ENCODE data around the gene SP5. TPM values are rescaled to one million over a fixed set of nuclear protein-coding genes. Genes with fewer than 3 reads are reported as not detected.
"Not testable (repeated sequence)": the region's sequence is repeated elsewhere in the genome, so short reads cannot be mapped to it uniquely, and the experiment has no call there.

Gene SP5
- total RNA-seq, 1 donor = not detected

DNA sequence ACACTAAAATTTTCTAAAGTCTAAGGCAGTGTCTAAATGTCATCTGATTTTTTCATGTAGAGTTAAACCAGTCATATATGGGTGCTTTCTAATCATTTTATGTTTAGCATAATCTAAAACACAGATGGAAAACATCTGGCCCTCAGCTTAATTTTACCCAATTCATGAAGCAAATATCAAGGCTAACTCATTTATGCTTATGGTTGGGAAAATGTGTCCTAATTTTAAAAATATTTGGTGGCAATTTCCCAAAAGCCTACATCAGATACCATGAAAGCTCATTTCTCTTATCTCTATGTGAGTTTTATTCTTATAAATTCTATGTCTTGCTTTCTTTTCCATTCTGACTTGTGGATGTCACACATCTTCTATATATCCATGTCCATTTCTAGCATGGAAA is 7.2 kb downstream of the SP5 start:
- TF ChIP-seq, protein P1, sequence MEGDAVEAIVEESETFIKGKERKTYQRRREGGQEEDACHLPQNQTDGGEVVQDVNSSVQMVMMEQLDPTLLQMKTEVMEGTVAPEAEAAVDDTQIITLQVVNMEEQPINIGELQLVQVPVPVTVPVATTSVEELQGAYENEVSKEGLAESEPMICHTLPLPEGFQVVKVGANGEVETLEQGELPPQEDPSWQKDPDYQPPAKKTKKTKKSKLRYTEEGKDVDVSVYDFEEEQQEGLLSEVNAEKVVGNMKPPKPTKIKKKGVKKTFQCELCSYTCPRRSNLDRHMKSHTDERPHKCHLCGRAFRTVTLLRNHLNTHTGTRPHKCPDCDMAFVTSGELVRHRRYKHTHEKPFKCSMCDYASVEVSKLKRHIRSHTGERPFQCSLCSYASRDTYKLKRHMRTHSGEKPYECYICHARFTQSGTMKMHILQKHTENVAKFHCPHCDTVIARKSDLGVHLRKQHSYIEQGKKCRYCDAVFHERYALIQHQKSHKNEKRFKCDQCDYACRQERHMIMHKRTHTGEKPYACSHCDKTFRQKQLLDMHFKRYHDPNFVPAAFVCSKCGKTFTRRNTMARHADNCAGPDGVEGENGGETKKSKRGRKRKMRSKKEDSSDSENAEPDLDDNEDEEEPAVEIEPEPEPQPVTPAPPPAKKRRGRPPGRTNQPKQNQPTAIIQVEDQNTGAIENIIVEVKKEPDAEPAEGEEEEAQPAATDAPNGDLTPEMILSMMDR (IDR thresholded peaks at IDR 0.05; ENCODE audit: insufficient read depth, low read length) = no peak
- no peak for DNase-seq (ENCODE audit: low read depth)
- H3K4me3 ChIP-seq (ENCODE audit: low read depth, low read length) = no peak overlapping the region

DNA sequence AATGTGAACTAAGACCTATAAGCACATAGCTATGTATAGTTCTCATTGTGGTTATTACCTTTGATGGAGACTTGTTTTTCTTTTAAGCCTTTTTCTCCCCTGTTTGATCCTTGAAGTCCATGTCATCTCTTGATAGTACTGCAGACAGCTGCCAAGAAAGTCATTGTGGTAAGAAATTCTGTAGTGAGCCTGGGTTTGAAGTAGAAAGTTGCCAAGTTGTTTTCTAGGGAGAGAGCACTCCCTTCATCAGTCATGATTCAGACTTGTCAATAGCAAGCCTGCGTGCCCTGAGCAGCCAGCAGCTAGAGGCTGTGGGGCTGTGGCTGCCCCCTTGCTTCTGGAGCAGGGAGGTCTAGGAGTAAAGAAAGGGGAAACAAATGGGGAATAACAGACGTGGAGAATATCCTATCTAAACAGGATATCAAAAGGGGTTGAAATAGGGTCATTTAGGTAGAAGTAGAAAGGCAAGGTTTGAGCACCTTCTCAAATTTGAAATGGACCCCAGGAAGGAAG is 8.4 kb downstream of the SP5 start:
- H3K4me3 ChIP-seq (ENCODE audit: low read depth, low read length) = no peak overlapping the region
- no peak for DNase-seq (ENCODE audit: low read depth)
- TF ChIP-seq, protein P1 (IDR thresholded peaks at IDR 0.05; ENCODE audit: insufficient read depth, low read length) = no peak

- no peak for DNase-seq (ENCODE audit: low read depth)
- TF ChIP-seq, protein P1 (IDR thresholded peaks at IDR 0.05; ENCODE audit: insufficient read depth, low read length) = no peak
- H3K4me3 ChIP-seq (ENCODE audit: low read depth, low read length) = no peak overlapping the region
These were observed 18.9 kb downstream of the SP5 start for GRCh38 chr2:170733798-170734600.

DNA sequence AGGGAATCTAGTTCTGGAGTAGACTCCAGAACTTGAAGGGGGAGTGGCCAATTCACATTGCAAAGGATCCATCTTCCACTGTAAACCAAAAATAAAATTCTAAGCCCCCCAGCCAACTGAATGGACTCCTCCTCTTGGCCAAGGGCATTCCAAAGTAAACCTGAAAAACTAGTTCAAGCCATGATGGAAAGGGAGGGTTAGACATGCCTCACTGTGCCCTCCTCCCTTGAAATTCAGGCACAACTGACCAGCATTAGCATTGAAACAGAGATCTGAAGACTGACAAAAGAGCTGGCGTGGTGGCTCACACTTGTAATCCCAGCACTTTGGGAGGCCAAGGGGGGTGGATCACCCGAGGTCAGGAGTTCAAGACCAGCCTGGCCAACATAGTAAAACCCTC is 19.5 kb downstream of the SP5 start:
- DNase-seq (ENCODE audit: low read depth); H3K4me3 ChIP-seq (ENCODE audit: low read depth, low read length): not testable (repeated sequence)

DNA sequence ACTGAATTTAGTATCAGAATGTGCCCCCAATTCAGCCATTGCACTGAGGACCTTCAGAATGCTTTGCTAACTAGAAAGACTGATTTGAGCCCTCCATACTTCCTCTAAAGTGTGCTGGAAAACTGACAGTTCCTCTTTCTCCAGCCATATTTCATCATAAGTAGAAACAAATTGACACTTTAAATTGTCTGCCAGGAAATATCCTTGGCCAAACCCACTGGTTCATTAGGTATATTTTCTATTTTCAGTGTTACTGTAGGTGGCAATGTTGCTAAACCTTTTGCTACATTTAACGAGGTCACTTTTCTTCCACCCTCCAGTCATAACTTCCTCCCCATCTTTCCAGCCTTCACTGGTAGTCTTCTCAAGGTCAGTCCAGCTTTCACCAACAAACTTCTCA is 21.5 kb downstream of the SP5 start:
- TF ChIP-seq, protein P1 (IDR thresholded peaks at IDR 0.05; ENCODE audit: insufficient read depth, low read length) = no peak
- no peak overlapping the region for H3K4me3 ChIP-seq (ENCODE audit: low read depth, low read length)
- DNase-seq (ENCODE audit: low read depth) = no peak

DNA sequence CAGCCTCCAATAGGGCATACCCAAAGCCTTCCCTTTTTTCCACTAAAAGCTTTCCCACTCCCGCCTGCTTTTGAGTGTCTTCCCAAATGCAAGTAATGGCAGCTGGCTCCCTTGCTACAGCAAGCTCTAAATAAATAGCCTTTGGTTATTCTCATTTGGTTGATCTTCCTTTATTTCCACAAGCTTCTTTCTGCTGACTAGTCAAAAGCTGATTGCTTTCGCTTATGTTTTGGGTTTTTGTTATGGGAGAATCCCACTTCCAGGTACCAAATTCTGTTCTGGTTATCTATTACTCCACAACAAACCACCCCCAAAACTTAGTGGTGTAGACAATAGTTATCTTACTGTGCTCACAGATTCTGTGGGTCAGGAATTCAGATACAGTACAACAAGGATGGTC is 22.3 kb downstream of the SP5 start:
- no peak overlapping the region for H3K4me3 ChIP-seq (ENCODE audit: low read depth, low read length)
- TF ChIP-seq, protein P1 (IDR thresholded peaks at IDR 0.05; ENCODE audit: insufficient read depth, low read length) = no peak
- no peak for DNase-seq (ENCODE audit: low read depth)

DNA sequence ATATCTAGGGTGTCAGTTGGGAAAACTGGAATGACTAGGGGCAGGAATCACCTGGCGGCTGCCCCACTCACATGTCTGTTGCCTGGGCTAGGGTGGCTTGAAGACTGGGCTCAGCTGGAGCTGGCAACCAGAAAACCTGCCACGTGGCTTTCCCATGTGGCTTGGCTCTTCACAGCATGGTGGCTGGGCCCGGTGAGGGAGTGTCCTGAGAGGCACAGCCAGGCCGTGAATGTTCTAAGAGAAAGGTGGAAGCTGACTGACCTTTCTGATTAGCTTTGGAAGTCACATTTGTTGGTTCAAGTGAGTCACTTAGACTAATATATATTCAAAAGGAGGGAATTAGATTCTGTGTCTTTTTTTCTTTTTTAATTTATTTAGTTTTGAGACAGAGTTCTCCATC is 22.7 kb downstream of the SP5 start:
- H3K4me3 ChIP-seq (ENCODE audit: low read depth, low read length) = no peak overlapping the region
- TF ChIP-seq, protein P1 (IDR thresholded peaks at IDR 0.05; ENCODE audit: insufficient read depth, low read length) = no peak
- no peak for DNase-seq (ENCODE audit: low read depth)
